Glutamatergic neuron (in vitro differentiated cells): ENCODE data around the gene MMP24. TPM values are rescaled to one million over a fixed set of nuclear protein-coding genes. Genes with fewer than 3 reads are reported as not detected.
"Not testable (repeated sequence)": the region's sequence is repeated elsewhere in the genome, so short reads cannot be mapped to it uniquely, and the experiment has no call there.

Experiments used
- DNase-seq: peaks from one replicate; pipeline ENCODE4 v3.0.0; 2022
- H3K27ac Mint-ChIP-seq: one replicate; pipeline ENCODE4 v1.8.0; 2020; ENCODE audit warnings: mild to moderate bottlenecking, mixed read lengths, inconsistent platforms; ENCODE audit not compliant: unreplicated experiment
- H3K27me3 Mint-ChIP-seq: one replicate; pipeline ENCODE4 v1.8.0; 2020; ENCODE audit warnings: mild to moderate bottlenecking, moderate library complexity, mixed read lengths, inconsistent platforms; ENCODE audit not compliant: unreplicated experiment
- H3K36me3 Mint-ChIP-seq: one replicate; pipeline ENCODE4 v1.8.0; 2020; ENCODE audit warnings: mild to moderate bottlenecking, mixed read lengths, inconsistent platforms; ENCODE audit not compliant: unreplicated experiment
- H3K4me1 Mint-ChIP-seq: one replicate; pipeline ENCODE4 v1.8.0; 2020; ENCODE audit warnings: mild to moderate bottlenecking, low read depth, mixed read lengths, inconsistent platforms; ENCODE audit not compliant: unreplicated experiment
- H3K4me3 Mint-ChIP-seq: one replicate; pipeline ENCODE4 v1.8.0; 2020; ENCODE audit warnings: mild to moderate bottlenecking, mixed read lengths, inconsistent platforms; ENCODE audit not compliant: unreplicated experiment
- H3K9me3 Mint-ChIP-seq: one replicate; pipeline ENCODE4 v1.8.0; 2020; ENCODE audit warnings: mild to moderate bottlenecking, moderate library complexity, mixed read lengths, inconsistent platforms; ENCODE audit not compliant: unreplicated experiment
- long read RNA-seq: library from polyadenylated mRNA; unstranded; transcript quantifications from one replicate; pipeline ENCODE4 v2.0.0, GENCODE V29; 2020; ENCODE audit not compliant: unreplicated experiment
- total RNA-seq: library from RNA; stranded (reverse); fragmentation: NEBNext Ultra II Directional; extraction: Animal tissue kit (Norgen Biotek cat#: 25700); gene quantifications from one replicate; pipeline ENCODE4 v1.2.1, GENCODE V29; 2021; ENCODE audit not compliant: unreplicated experiment
- TF ChIP-seq, protein P1 (sequence below): fragments of 200-600 bp; sonication (generic); IDR thresholded peaks from one replicate; pipeline ENCODE4 v1.5.0; 2021; ENCODE audit not compliant: partially characterized antibody, unreplicated experiment

Gene MMP24
- 19.0 TPM for total RNA-seq
- long read RNA-seq, partial matches to known transcripts, result 0 of 22 reads
- long read RNA-seq, other reads (novel, unspliced or antisense), result 22 of 22 reads

DNA sequence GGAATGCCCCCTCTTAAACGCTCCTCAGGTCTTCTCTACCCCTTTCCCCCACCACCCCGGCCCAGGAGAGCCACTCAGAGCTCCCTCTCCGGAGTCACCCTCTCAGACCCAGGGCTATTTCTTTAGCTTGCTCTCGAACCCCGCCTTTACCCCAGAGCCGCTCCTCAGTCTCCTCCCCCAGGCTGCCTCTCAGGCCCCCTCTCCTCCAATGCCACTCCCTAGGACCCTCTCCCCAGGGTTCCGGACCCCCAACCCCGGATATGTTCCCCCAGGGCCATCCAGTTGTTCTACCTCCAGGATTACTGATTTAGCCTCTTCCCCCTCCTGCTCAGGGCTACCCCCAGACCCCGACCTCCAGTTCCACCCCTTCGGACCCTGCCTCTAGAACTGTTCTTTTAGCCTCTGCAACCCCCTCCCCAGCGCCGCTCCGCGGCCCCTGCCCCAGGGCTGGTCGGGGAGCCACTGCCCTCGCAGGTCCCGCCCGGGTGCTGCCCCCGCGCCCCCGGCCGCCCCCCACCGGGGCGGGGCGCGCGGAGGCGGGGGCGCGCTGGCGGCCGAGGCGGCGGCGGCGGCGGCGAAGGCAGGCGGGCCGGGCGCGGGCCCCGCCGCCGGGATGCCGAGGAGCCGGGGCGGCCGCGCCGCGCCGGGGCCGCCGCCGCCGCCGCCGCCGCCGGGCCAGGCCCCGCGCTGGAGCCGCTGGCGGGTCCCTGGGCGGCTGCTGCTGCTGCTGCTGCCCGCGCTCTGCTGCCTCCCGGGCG, at the start of gene MMP24:
MMP24 (plus strand) TSS at position 565 of the 758 bp plus-strand sequence; CDS start at position 614, 49 bp downstream.
- TF ChIP-seq, protein P1, sequence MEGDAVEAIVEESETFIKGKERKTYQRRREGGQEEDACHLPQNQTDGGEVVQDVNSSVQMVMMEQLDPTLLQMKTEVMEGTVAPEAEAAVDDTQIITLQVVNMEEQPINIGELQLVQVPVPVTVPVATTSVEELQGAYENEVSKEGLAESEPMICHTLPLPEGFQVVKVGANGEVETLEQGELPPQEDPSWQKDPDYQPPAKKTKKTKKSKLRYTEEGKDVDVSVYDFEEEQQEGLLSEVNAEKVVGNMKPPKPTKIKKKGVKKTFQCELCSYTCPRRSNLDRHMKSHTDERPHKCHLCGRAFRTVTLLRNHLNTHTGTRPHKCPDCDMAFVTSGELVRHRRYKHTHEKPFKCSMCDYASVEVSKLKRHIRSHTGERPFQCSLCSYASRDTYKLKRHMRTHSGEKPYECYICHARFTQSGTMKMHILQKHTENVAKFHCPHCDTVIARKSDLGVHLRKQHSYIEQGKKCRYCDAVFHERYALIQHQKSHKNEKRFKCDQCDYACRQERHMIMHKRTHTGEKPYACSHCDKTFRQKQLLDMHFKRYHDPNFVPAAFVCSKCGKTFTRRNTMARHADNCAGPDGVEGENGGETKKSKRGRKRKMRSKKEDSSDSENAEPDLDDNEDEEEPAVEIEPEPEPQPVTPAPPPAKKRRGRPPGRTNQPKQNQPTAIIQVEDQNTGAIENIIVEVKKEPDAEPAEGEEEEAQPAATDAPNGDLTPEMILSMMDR, result no peak
- H3K4me1 Mint-ChIP-seq, result peaks cover 9% of the 10 kb centered on the region
- H3K4me3 Mint-ChIP-seq, result peak within 1 kb of the TSS; percentile 97
- peaks cover 7% of the 10 kb centered on the region for H3K36me3 Mint-ChIP-seq
- H3K9me3 Mint-ChIP-seq, result peaks cover 10% of the 10 kb centered on the region
- DNase-seq, result peak; percentile 33
- H3K27ac Mint-ChIP-seq, result peak within 1 kb of the TSS; percentile 86
- peaks cover 10% of the 10 kb centered on the region for H3K27me3 Mint-ChIP-seq

DNA sequence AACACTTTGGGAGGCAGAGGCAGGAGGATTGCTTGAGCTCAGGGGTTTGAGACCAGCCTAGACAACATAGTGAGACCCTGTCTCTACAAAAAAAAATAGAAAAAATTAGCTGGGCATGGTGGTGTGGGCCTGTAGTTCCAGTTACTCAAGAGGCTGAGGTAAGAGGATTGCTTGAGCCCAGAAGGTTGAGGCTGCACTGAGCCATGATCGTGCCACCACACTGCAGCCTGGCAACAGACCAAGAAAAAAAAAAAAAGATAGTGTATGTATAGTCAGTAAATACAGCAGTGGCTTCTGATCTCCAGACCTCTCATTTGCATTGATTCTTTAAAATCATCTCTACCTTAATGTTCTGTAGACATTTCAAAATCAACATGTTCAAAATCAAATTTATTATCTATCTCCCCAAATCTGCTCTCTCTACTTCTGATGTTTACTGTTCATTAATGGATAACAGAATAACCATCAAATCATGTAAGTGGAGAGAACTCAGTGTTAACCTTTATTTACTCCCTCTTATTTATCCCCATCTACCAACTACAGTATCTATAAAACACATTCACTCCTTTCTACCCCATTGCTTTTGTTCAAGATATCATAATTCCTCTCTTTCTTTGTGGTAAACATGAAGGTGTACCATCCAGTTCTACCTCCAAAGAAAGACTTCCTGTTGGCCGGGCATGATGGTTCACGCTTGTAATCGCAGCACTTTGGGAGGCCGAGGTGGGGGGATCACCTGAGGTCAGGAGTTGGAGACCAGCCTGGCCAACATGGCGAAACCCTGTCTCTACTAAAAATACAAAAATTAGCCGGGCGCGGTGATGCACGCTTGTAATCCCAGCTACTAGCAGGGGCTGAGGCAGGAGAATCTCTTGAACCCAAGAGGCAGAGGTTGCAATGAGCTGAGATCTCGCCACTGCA, 46.9 kb upstream of the MMP24 start:
- H3K27ac Mint-ChIP-seq, result no peak overlapping the region
- DNase-seq, result no peak
- no peak overlapping the region for H3K4me3 Mint-ChIP-seq
- no peaks in the 10 kb centered on the region for H3K36me3 Mint-ChIP-seq
- H3K4me1 Mint-ChIP-seq, result no peaks in the 10 kb centered on the region
- TF ChIP-seq, protein P1, result no peak
- no peaks in the 10 kb centered on the region for H3K27me3 Mint-ChIP-seq
- no peaks in the 10 kb centered on the region for H3K9me3 Mint-ChIP-seq

DNA sequence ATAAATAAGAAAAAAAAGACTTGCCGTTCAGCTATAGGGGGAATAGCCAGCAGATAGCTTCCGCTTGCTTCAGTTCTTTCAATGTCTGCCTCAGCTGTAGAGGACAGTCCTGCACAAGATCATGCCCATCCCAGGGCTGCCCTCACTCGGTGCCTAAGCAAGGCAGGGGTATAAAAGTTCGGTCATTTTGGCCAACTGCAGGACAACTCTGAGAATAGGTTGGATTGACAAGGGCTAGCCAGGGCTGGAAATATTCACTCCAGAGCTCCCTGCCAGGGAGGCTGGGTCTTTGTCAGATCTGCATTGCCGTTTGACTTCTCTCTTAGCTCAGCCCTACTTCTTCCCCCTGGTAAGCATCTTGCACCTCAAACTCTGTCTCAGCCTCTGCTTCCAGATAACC, 46.2 kb upstream of the MMP24 start:
- Mint-ChIP-seq H3K9me3 (no peaks in the 10 kb centered on the region), H3K4me1 (no peaks in the 10 kb centered on the region), H3K4me3 (no peak overlapping the region), H3K27me3 (no peaks in the 10 kb centered on the region), H3K27ac (no peak overlapping the region), H3K36me3 (no peaks in the 10 kb centered on the region)
- TF ChIP-seq, protein P1, result no peak
- no peak for DNase-seq

DNA sequence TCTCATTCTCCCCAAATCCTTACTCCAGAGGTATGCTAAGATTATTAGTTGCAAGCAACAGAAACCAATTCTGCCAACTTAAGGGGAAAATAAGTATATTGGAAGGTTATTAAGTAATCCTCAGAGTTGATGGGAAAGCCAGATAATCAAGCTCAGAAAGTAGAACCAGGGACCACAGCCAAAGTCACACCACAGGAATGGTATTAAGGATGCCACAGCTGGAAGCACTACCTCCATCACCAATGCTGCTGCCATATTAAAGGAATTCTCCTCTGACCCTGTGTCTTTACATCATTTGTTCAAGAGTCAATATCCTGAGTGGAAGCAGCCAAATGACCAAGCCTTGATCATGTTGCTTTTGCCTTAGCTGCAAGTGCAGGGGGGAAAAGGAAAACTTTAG, 44.8 kb upstream of the MMP24 start:
- TF ChIP-seq, protein P1, result no peak
- Mint-ChIP-seq H3K4me1 (no peaks in the 10 kb centered on the region), H3K27me3 (no peaks in the 10 kb centered on the region), H3K4me3 (no peak overlapping the region), H3K36me3 (no peaks in the 10 kb centered on the region), H3K27ac (no peak overlapping the region), H3K9me3 (no peaks in the 10 kb centered on the region)
- no peak for DNase-seq

DNA sequence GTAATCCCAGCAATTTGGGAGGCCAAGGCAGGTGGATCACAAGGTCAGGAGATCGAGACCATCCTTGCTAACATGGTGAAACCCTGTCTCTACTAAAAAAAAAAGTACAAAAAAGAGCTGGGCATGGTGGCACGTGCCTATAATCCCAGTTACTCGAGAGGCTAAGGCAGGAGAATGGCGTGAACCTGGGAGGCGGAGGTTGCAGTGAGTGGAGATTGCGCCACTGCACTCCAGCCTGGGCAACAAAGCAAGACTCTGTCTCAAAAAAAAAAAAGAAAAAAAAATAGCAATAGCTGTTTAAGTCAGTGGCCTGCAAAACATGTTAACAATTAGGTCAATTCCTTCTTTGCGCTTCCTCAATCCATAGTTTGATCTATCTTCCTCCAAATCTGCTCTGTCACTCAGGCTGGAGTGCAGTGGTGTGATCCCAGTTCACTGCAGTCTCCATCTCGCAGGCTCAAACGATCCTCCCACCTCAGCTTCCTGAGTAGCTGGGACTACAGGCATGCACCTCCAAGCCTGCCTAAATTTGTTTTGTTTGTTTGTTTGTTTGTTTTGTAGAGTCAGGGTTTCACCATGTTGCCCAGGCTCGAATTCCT, 39.7 kb upstream of the MMP24 start:
- H3K9me3 Mint-ChIP-seq, H3K4me3 Mint-ChIP-seq: not testable (repeated sequence)

More for the DNA sequence above, 39.7 kb upstream of the MMP24 start:
- not testable (repeated sequence) for H3K27ac Mint-ChIP-seq, H3K27me3 Mint-ChIP-seq, DNase-seq, H3K36me3 Mint-ChIP-seq, H3K4me1 Mint-ChIP-seq
